ENCODE measurements around the gene C12orf60. TPM values are rescaled to one million over a fixed set of nuclear protein-coding genes. Genes with fewer than 3 reads are reported as not detected.

The C12orf60 gene
- total RNA-seq, 1 donor from 2014 or later: 1.9 TPM

DNA sequence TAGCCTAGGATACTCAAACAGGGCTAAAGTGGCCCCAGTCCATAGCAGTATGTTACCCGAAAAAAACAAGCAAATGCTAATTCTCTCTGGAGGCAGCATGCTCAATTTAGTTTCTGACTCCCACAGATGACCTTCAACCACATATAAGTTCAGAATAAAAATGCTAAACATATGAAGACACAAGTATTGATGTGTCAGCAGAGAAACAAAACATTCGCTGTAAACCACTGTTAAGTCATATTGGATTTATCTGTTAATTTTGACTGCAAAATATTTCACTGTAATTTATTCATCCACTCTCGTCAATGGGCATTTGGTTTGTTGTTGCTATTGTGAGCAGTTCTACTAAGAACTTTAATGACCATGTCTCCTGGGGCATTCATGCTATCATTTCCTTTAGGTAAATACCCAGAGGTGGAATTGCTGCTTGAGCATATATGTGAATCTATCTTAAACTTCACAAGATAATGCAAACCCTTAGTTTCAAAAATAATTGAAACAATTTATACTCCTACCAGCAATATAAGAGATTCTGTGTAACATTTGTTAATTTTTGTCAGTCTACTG is 36.7 kb upstream of the C12orf60 start:
- H3K4me1 ChIP-seq: peaks cover 39% of the 10 kb centered on the region
- H3K27ac ChIP-seq (replicated peaks): no peak overlapping the region
- no peaks in the 10 kb centered on the region for H3K27me3 ChIP-seq (ENCODE audit: low read depth)
- no peak overlapping the region for H3K4me3 ChIP-seq
- intact Hi-C loops (cut with micrococcal nuclease): no loop called here
- peaks cover 34% of the 10 kb centered on the region for H3K36me3 ChIP-seq
- H3K9me3 ChIP-seq (replicated peaks): peaks cover 23% of the 10 kb centered on the region
- no peak for DNase-seq
- TF ChIP-seq, protein P1, sequence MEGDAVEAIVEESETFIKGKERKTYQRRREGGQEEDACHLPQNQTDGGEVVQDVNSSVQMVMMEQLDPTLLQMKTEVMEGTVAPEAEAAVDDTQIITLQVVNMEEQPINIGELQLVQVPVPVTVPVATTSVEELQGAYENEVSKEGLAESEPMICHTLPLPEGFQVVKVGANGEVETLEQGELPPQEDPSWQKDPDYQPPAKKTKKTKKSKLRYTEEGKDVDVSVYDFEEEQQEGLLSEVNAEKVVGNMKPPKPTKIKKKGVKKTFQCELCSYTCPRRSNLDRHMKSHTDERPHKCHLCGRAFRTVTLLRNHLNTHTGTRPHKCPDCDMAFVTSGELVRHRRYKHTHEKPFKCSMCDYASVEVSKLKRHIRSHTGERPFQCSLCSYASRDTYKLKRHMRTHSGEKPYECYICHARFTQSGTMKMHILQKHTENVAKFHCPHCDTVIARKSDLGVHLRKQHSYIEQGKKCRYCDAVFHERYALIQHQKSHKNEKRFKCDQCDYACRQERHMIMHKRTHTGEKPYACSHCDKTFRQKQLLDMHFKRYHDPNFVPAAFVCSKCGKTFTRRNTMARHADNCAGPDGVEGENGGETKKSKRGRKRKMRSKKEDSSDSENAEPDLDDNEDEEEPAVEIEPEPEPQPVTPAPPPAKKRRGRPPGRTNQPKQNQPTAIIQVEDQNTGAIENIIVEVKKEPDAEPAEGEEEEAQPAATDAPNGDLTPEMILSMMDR (IDR thresholded peaks at IDR 0.05; ENCODE audit: borderline replicate concordance): no peak

DNA sequence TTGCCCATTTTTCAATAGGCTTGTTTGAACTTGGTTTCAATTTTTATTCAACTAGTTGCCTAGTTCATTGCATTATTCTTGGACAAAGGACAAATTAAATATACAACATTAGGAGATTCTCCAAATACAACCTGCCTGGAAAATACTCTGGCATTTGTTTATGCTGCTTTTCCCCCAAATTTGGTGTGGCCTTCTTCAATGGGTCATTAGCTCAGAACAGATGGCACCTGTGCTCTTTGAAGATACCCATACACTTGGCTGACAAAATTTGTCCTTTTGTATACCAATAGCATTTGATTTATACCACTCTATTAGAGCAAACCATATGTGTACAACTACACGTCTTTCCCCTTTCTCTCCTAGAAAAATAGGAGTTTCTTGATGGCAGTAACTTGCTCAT is 35.9 kb upstream of the C12orf60 start:
- Histone ChIP-seq H3K36me3 (peaks cover 27% of the 10 kb centered on the region), H3K27ac (replicated peaks) (no peak overlapping the region), H3K4me3 (peak overlapping the region; percentile 77), H3K9me3 (replicated peaks) (peaks cover 23% of the 10 kb centered on the region), H3K27me3 (ENCODE audit: low read depth) (no peaks in the 10 kb centered on the region), H3K4me1 (peaks cover 39% of the 10 kb centered on the region)
- TF ChIP-seq, protein P1 (IDR thresholded peaks at IDR 0.05; ENCODE audit: borderline replicate concordance): no peak
- no peak for DNase-seq
- intact Hi-C loops (cut with micrococcal nuclease): no loop called here

GRCh38 chr12:14768823-14769405 is 34.6 kb upstream of the C12orf60 start:
- Histone ChIP-seq H3K27ac (replicated peaks) (peak overlapping the region; percentile 95), H3K4me1 (peaks cover 46% of the 10 kb centered on the region), H3K27me3 (ENCODE audit: low read depth) (no peaks in the 10 kb centered on the region), H3K36me3 (peaks cover 27% of the 10 kb centered on the region), H3K9me3 (replicated peaks) (peaks cover 23% of the 10 kb centered on the region), H3K4me3 (peak overlapping the region; percentile 77)
- no peak for DNase-seq
- TF ChIP-seq, protein P1 (IDR thresholded peaks at IDR 0.05; ENCODE audit: borderline replicate concordance): no peak
- intact Hi-C loops (cut with micrococcal nuclease): no loop called here

GRCh38 chr12:14769466-14769968 is 34.0 kb upstream of the C12orf60 start:
- Histone ChIP-seq H3K4me3 (peak overlapping the region; percentile 77), H3K4me1 (peaks cover 49% of the 10 kb centered on the region), H3K27me3 (ENCODE audit: low read depth) (no peaks in the 10 kb centered on the region), H3K27ac (replicated peaks) (peak overlapping the region; percentile 95), H3K9me3 (replicated peaks) (peaks cover 23% of the 10 kb centered on the region), H3K36me3 (peaks cover 27% of the 10 kb centered on the region)
- intact Hi-C loops (cut with micrococcal nuclease): no loop called here
- TF ChIP-seq, protein P1 (IDR thresholded peaks at IDR 0.05; ENCODE audit: borderline replicate concordance): no peak
- peak; percentile 20 for DNase-seq

DNA sequence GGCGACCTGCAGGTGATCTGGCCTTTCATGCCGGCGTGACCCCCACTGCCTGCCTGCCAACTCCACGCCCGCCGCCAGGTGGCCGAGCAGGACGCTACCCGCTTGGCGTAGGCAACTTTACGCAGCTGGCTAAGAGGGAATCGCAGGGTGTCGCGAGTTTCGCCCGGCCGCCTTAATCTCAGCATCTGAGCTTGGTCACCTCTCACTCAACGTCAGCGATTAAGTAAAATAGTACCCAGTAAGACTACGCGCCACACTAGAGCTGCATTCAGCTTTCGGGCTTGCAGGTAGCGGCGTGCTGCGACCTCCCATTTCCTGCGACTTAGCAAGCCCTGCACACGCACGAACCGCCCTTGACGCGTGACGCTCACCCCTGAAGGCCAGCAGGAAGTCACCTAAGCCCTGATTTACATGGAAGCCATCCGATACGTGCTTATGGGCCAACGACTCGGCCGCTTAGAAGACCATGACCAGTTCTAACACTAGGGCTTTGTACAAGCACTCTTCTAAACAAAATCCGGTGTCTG is 33.4 kb upstream of the C12orf60 start:
- Histone ChIP-seq H3K27me3 (ENCODE audit: low read depth) (no peaks in the 10 kb centered on the region), H3K4me1 (peaks cover 55% of the 10 kb centered on the region), H3K27ac (replicated peaks) (peak overlapping the region; percentile 95), H3K36me3 (peaks cover 27% of the 10 kb centered on the region), H3K9me3 (replicated peaks) (peaks cover 23% of the 10 kb centered on the region), H3K4me3 (peak overlapping the region; percentile 77)
- DNase-seq: peak; percentile 77
- intact Hi-C loops (cut with micrococcal nuclease): loop anchor here (5.0 kb wide), 1 partner anchor 227 kb away; no protein-coding TSS in a partner anchor
- TF ChIP-seq, protein P1 (IDR thresholded peaks at IDR 0.05; ENCODE audit: borderline replicate concordance): peak; percentile 86

Data from left ventricle myocardium inferior (tissue), 1 donor.